Measurements from ENCODE around the gene PLIN1. TPM values are rescaled to one million over a fixed set of nuclear protein-coding genes. Genes with fewer than 3 reads are reported as not detected.
"Not testable (repeated sequence)": the region's sequence is repeated elsewhere in the genome, so short reads cannot be mapped to it uniquely, and the experiment has no call there.

PLIN1 gene, protein sequence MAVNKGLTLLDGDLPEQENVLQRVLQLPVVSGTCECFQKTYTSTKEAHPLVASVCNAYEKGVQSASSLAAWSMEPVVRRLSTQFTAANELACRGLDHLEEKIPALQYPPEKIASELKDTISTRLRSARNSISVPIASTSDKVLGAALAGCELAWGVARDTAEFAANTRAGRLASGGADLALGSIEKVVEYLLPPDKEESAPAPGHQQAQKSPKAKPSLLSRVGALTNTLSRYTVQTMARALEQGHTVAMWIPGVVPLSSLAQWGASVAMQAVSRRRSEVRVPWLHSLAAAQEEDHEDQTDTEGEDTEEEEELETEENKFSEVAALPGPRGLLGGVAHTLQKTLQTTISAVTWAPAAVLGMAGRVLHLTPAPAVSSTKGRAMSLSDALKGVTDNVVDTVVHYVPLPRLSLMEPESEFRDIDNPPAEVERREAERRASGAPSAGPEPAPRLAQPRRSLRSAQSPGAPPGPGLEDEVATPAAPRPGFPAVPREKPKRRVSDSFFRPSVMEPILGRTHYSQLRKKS
- not detected for polyA plus RNA-seq

DNA sequence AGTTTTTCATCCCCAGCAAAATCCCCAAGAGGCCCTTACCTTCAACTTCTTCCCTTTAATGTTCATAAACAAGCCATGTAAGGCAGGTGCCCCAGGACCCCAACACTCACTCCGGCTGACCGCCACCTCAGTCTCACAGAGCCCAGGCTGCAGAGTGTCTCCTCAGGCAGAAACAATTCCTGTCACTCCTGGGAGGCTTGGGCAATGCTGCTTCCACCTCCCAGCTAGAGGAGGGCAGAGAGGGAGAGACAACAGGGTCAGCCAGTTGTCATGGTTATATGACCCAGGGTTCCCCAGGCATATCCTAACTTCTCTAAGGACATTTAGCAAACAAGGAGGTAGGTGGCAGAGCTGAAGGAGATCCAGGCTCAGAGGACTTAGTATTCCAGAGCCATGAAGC is at the start of gene PLIN1:
PLIN1 (minus strand) TSS at position 156 of the 400 bp plus-strand sequence. CDS start 1,878 bp downstream, outside the sequence.
- H3K27ac Mint-ChIP-seq: peak within 1 kb of the TSS in 1 of 3 donors; percentile 19
- no peaks in the 10 kb centered on the region for H3K27me3 Mint-ChIP-seq
- H3K4me1 Mint-ChIP-seq: no peaks in the 10 kb centered on the region
- no peak within 1 kb of the TSS for H3K4me3 Mint-ChIP-seq
- H3K9me3 Mint-ChIP-seq: no peaks in the 10 kb centered on the region
- H3K36me3 Mint-ChIP-seq: peaks cover 1% of the 10 kb centered on the region

DNA sequence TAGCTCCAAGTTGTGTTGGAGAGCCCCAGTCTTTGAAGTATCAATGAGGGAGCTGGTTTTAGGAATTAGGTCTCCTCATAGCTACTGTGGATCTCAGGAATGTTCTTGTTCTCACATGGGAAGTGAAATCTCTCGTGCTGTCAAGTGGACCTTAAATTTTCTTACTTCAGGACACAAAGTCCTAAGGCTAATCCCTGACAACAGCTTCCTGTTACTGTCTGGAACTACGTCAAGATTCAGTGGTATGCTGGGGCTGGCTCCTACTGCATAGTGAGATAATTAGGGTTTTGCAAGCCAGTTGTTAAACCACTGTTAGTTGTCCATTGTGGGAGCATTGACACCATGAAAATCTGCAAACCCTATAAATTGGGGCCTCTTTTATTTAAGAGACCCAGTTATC is 49.1 kb upstream of the PLIN1 start:
- H3K27ac Mint-ChIP-seq: no peak overlapping the region
- H3K27me3 Mint-ChIP-seq: peaks cover 2% of the 10 kb centered on the region
- H3K36me3 Mint-ChIP-seq: no peaks in the 10 kb centered on the region
- peaks cover 0 to 7% (median 6%) of the 10 kb centered on the region in 3 donors for H3K9me3 Mint-ChIP-seq
- H3K4me1 Mint-ChIP-seq: no peaks in the 10 kb centered on the region
- H3K4me3 Mint-ChIP-seq: no peak overlapping the region

DNA sequence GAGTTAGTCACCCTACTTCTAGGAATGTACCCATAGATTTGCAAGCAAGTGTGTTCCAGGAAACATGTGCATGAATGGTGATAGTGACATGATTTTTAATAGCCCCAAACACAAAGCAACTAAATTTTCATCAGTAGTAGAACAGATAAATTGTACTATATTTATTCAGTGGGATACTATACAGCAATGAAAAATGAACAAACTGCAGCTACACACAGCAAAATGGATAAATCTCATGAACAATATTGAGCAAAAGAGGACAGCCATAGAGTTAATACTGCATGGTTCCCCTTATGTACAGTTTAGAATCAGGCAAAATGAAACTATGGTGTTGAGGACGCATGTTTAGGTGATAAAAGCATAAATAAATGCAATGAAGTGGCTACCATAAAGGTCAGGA is 45.9 kb upstream of the PLIN1 start:
- Mint-ChIP-seq H3K36me3 (no peaks in the 10 kb centered on the region), H3K9me3 (peaks cover 0 to 7% (median 6%) of the 10 kb centered on the region in 3 donors), H3K27me3 (peaks cover 10% of the 10 kb centered on the region), H3K4me3 (no peak overlapping the region), H3K4me1 (no peaks in the 10 kb centered on the region), H3K27ac (no peak overlapping the region)

DNA sequence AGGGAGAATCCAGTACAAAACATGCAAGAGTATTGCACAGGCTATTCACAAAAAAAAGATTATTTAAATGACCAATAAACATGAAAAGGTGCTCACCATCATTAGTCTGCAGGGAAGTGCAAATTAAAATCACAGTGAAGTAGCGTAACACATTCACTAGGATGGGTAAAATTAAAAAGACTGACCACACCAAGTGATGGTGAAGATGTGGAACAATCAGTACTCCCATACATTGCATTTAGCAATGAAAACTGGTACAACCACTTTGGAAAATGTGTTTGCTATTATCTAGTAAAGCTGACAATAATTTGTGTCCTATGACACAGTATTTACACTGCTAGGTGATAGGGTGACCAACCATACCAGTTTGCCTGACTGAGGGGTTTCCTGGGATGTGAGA is 45.5 kb upstream of the PLIN1 start:
- H3K27ac Mint-ChIP-seq: no peak overlapping the region
- no peaks in the 10 kb centered on the region for H3K36me3 Mint-ChIP-seq
- peaks cover 0 to 7% (median 6%) of the 10 kb centered on the region in 3 donors for H3K9me3 Mint-ChIP-seq
- H3K4me1 Mint-ChIP-seq: no peaks in the 10 kb centered on the region
- peaks cover 10% of the 10 kb centered on the region for H3K27me3 Mint-ChIP-seq
- no peak overlapping the region for H3K4me3 Mint-ChIP-seq

DNA sequence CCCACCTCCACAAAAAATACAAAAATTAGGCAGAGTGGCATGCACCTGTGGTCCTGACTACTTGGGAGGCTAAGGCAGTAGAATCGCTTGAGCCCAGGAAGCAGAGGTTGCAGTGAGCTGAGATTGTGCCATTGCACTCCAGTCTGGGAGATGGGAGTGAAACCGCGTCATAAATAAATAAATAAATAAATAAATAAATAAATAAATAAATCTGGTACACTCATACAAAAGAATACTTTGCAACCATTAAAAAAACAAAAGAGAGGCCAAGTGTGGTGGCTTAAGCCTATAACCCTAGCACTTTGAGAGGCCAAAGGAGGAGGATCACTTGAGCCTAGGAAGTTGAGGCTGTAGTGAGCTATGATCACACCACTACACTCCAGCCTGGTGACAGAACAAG is 43.9 kb upstream of the PLIN1 start:
- Mint-ChIP-seq H3K27ac (no peak overlapping the region), H3K4me3 (no peak overlapping the region), H3K9me3 (peaks cover 0 to 7% (median 6%) of the 10 kb centered on the region in 3 donors), H3K27me3 (peaks cover 10% of the 10 kb centered on the region), H3K36me3 (no peaks in the 10 kb centered on the region), H3K4me1 (no peaks in the 10 kb centered on the region)

DNA sequence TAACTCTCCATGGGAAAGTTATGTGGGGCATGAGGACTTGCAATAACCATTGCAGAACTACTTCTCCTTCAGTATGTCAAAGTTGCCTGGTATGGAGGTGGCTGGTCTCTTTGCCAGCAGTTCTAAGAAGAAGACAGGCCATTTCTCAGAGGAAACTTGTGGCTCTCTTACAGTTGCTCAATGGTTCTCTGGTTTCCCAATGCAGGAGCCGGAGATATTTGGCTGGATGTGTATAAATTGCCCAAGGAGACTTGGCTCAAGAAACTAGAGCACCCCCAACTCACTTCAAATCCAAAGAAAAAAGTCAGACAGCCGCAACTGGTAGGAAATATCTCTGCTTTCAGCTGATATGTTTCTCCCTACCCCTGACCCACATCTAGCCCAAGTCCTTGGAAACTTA is 35.6 kb upstream of the PLIN1 start:
- Mint-ChIP-seq H3K4me3 (no peak overlapping the region), H3K9me3 (no peaks in the 10 kb centered on the region), H3K36me3 (peaks cover 2% of the 10 kb centered on the region), H3K27ac (no peak overlapping the region), H3K4me1 (no peaks in the 10 kb centered on the region), H3K27me3 (peaks cover 4% of the 10 kb centered on the region)

DNA sequence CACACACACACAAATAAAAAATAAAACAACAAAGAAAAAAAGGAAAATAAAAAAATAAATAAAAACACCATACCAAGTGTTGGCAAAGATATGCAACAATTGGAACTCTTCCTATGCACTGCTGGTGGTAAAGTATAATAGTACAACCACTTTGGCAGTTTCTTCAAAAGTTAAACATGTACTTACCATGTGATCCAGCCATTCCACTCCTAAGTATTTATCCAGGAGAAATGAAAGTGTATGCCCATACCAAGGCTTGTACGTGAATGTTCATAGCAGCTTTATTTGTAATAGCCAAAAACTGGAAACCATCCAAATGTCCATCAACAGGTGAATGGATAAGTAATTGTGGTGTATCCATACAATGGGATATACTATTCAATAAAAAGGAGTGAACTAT is 28.4 kb upstream of the PLIN1 start:
- Mint-ChIP-seq H3K36me3 (peaks cover 5% of the 10 kb centered on the region), H3K4me1 (no peaks in the 10 kb centered on the region), H3K27me3 (peaks cover 7% of the 10 kb centered on the region), H3K27ac (no peak overlapping the region), H3K9me3 (peaks cover 0 to 2% (median 1%) of the 10 kb centered on the region in 3 donors), H3K4me3 (no peak overlapping the region)

DNA sequence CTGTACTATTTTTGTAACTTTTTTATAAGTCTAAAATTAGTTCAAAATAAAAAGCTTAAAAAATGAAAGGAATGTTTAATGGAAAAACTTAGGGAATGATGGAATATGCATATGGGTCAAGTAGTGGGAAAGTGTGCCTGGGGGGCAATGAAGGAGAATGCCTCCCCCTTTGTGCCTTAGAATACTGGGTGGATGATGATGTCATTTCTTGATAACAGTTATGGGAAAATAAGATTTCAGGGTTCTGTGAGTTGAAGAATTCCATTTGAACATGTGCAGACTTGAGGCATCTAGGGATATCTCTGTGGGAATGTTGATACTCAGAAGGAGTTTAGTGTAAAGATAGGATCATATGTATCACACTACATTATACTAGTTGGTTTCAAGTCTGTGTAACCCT is 25.2 kb upstream of the PLIN1 start:
- H3K9me3 Mint-ChIP-seq: peaks cover 0 to 3% (median 2%) of the 10 kb centered on the region in 3 donors
- H3K36me3 Mint-ChIP-seq: peaks cover 7% of the 10 kb centered on the region
- H3K4me3 Mint-ChIP-seq: no peak overlapping the region
- H3K27ac Mint-ChIP-seq: no peak overlapping the region
- H3K27me3 Mint-ChIP-seq: peaks cover 8% of the 10 kb centered on the region
- H3K4me1 Mint-ChIP-seq: no peaks in the 10 kb centered on the region

DNA sequence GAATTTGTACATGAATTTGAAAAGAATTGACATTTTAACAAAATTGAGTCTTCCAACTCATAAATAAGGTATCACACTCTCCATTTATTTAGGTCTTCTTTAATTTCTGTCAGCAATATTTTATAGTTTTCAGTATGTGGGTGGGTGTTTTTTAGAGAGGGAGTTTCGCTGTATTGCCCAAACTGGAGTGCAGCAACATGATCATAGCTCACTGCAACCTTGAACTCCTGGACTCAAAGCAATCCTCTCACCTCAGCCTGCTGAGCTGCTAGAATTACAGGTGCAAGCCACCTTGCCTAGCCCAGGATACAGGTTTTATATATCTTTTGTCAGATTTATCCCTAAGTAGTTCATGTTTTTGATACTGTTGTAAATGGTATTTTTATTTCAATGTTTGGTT is 16.0 kb upstream of the PLIN1 start:
- H3K36me3 Mint-ChIP-seq: peaks cover 2% of the 10 kb centered on the region
- H3K27ac Mint-ChIP-seq: no peak overlapping the region
- H3K27me3 Mint-ChIP-seq: peaks cover 2% of the 10 kb centered on the region
- H3K4me1 Mint-ChIP-seq: peaks cover 5 to 6% (median 6%) of the 10 kb centered on the region in 3 donors
- peak overlapping the region in 3 of 4 donors; percentile 4 to 43 (median 23) for H3K4me3 Mint-ChIP-seq
- peaks cover 0 to 3% (median 3%) of the 10 kb centered on the region in 3 donors for H3K9me3 Mint-ChIP-seq

DNA sequence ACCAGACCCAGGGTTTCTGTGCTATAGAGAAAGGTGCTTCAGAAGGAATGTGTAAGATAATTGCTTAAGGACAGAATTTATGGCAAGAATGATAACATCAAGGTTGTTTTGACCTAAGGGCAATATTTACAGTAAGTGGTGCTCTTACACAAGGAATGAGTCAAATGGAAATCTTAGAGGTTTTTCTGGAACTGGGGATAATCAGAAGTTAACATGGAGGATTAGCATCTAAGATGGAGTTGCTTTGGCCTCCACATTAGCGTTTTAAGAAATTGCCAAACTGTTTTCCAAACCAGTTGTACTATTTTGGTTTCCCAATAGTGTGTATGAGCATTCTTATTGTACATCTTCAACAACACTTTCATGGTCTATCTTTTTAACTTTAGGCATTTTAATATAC is 14.5 kb upstream of the PLIN1 start:
- H3K4me1 Mint-ChIP-seq: peaks cover 6 to 7% (median 6%) of the 10 kb centered on the region in 3 donors
- no peaks in the 10 kb centered on the region for H3K36me3 Mint-ChIP-seq
- H3K27ac Mint-ChIP-seq: no peak overlapping the region
- peaks cover 0 to 3% (median 0%) of the 10 kb centered on the region in 3 donors for H3K9me3 Mint-ChIP-seq
- no peak overlapping the region for H3K4me3 Mint-ChIP-seq
- peaks cover 2% of the 10 kb centered on the region for H3K27me3 Mint-ChIP-seq

DNA sequence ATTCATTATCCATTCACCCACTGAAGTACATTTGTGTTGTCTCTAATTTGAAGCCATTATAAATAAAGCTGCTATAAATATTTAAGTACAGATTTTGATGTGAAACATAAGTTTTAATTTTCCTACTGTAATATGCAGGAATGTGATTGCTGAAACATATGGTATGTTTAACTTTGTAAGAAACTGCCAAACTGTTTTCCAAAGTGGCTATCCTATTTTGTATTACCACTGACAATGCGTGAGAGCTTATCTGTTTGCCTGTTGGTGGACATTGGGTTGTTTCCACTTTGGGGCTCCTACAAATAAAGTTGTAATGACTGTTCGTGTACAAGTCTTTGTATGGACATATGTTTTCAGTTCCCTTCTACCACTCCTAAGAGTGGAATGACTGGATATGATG is 13.9 kb upstream of the PLIN1 start:
- Mint-ChIP-seq H3K4me1 (peaks cover 6 to 7% (median 6%) of the 10 kb centered on the region in 3 donors), H3K27ac (no peak overlapping the region), H3K36me3 (no peaks in the 10 kb centered on the region), H3K4me3 (peak overlapping the region in 2 of 4 donors; percentile 49 to 68), H3K27me3 (peaks cover 2% of the 10 kb centered on the region), H3K9me3 (peaks cover 0 to 3% (median 0%) of the 10 kb centered on the region in 3 donors)

DNA sequence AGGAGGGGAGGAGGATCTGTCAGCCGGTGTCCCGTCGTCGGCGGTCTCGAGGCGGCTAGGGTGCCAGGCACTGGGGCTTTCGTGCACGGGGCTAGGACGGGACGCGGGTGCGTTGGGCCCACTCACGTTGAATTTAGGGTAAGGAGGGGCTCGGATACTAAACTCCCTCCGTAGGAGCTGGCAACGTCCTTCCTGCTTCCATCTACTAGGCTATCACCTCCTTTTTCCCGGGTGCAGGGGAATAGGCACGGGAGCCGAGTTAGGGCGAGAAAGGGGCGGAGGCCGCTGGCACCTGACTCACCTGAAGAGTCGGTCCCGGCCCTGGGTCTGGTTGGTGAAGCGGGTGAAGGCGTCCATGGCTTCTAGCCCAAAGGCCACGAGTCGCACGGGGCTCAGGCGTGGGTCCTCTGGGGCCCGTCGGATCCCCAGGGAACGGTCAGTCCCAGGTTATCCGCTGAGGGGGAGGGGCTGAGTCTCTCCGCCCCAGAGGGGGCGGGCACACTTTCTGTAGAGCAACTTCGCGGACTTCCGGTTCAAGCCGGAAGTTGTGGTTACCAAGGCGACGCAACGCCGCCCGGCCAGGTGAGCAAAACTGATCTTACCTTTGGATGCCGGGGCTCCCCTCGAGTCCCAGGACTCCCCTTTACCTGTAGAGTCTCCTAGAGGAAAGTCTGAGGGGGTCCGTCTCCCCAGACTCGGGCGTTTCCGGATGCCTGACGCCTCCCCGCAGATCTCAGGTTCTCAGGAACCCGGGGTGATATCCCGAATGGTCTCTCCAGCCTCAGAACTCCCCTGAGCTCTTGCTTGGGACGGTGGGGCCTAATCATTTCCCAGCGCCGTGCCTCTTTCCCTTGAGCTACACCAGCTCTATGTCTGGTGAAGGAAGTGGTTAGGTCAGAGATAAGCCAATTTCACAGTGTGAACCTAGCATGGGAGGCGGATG is 11.4 kb upstream of the PLIN1 start, which contains the start of the genes PEX11A and WDR93:
PEX11A (minus strand) TSS at position 479 of the 943 bp plus-strand sequence; CDS start at position 357, 122 bp downstream.
WDR93 (plus strand) TSS at position 536 of the 943 bp plus-strand sequence. CDS start 10,936 bp downstream, outside the sequence.
- Mint-ChIP-seq H3K9me3 (peaks cover 0 to 2% (median 0%) of the 10 kb centered on the region in 3 donors), H3K36me3 (no peaks in the 10 kb centered on the region), H3K27ac (peak within 1 kb of the TSS; percentile 51 to 87 (median 71)), H3K4me1 (peaks cover 6 to 7% (median 6%) of the 10 kb centered on the region in 3 donors), H3K4me3 (peak within 1 kb of the TSS; percentile 91 to 97 (median 96)), H3K27me3 (no peaks in the 10 kb centered on the region)

DNA sequence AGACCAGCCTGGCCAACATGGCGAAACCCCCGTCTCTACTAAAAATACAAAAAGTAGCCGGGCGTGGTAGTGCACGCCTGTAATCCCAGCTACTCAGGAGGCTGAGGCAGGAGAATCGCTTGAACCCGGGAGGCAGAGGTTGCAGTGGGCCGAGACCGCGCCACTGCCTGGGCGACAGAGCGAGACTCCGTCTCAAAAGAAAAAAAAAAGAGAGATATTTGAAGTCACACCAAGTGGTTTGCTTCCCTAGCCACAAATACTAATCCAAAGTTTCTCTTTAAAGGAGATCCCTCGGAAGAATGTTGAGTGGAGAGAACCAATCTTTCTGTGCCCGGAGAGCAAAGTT is 10.7 kb upstream of the PLIN1 start:
- not testable (repeated sequence) for H3K4me1 Mint-ChIP-seq, H3K36me3 Mint-ChIP-seq, H3K27me3 Mint-ChIP-seq, H3K9me3 Mint-ChIP-seq
- peak overlapping the region; percentile 91 to 97 (median 96) for H3K4me3 Mint-ChIP-seq
- H3K27ac Mint-ChIP-seq: peak overlapping the region in 2 of 3 donors; percentile 28 to 71

DNA sequence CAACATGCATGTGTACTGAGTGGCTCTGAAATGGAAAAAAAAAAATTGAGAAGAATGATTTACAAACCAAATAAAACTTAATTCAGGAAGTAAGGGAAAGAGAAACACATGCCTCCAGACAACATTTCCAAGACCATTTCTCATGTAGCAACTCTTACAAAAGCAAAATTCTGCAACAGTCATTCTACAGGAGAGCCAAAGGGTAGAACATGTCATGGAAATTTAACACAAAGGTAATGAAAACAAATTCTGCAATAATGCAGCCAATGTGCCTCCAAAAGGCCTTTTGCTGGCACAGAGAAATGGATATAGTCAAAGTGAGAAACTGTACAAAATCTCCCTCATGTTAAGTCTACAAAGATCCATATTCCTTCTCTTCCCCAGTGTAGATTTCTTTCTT is 7.4 kb upstream of the PLIN1 start:
- Mint-ChIP-seq H3K36me3 (no peaks in the 10 kb centered on the region), H3K27me3 (no peaks in the 10 kb centered on the region), H3K4me1 (peaks cover 0 to 7% (median 6%) of the 10 kb centered on the region in 3 donors), H3K9me3 (peaks cover 0 to 2% (median 0%) of the 10 kb centered on the region in 3 donors), H3K27ac (no peak overlapping the region), H3K4me3 (peak overlapping the region in 1 of 4 donors; percentile 50)
